ENCODE results near the gene RCC2.
A peak's percentile ranks its signal among the peaks of the same experiment; 100 is the strongest.
"Not testable (repeated sequence)": the region's sequence is repeated elsewhere in the genome, so short reads cannot be mapped to it uniquely, and the experiment has no call there.

RCC2 gene

DNA sequence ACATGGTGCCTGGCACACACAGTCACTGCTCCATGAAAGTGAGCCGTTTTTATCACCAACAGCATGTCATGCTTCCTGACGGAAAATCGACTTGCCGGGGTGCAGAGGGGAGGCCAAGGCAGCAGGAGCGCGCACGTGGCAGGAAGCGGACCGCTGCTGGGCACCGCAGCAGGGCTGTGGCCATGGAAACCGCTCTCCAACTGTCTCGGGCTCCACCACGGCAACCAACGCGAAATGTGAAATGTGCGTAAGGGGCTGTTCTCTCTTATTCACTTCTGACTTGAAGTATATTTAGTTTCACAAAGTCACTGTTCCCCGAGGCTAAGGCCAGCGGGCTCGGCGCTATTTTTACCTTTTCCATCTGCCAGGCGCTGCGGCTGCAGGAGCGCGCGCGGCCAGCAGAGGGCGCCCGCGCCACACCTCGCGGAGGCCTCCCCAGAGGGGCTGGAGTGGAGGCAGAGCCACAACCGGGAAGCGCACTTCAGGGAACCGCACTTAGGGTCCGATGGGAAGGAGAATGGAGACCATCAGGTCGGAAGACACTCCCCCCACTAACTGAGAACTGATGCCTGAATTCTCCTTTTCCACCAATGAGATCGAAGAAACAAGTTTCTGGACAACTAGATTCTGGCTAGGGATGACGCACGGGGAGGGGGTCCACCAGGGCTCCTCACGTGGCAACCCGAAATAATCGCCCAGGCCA is 19.7 kb downstream of the RCC2 start:
- DNase-seq (ENCODE audit: low read depth in 2 of 2), result peak; percentile 23 to 31

GRCh38 chr1:17416389-17416788 is 23.1 kb downstream of the RCC2 start:
- no peak for DNase-seq (ENCODE audit: low read depth in 2 of 2)

DNA sequence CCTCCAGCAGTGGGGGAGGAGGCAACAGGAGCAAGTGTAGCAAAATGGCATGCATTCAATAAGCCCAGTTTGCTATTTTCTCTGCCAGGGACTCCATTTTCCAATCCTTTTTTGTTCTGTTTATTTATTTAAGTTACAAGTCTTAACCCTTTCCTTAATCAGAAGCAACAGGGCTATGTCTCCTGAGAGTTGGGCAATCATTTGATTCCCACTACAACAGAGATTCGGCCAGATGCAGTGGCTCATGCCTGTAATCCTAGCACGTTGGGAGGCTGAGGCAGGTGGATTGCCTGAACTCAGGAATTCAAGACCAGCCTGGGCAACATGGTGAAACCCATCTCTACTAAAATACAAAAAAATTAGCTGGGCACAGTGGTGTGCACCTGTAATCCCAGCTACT is 25.5 kb downstream of the RCC2 start:
- DNase-seq (ENCODE audit: low read depth in 2 of 2), result no peak

DNA sequence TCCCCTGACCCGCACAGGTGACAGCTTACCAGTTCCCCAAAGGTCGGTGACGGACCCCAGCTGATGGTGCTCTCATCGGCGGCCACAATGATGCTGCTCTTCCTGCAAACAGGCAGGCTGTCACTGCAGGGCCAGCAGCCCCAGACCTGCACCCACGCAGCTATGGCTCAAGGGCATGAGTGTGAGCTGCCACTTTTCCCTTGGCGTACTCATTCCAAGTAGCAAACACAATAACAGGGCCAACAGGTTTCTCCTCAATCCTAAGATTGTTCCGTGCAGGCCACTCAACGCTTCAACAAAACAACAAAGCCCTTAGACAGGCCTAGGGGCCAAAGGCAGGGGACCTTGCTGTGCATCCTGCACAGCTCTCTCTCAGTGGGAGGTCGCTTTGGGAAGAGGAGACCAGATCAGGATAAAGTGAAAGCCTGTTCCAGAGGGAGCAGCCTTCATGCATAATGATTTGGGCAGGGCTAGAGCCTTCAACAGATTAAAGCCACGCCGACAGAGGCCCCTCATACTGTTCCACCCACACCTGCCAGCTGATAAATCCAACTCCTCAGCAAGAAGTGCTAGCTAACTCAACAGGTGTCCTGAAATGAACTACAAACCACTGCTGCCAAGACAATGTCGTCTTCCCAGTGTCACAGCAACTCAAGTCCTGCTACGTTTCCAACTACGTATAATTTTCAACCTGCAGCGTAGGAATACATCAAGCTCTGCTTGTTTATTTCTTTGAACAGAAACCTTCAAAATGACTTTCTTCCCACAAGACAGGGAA is 27.2 kb downstream of the RCC2 start:
- no peak for DNase-seq (ENCODE audit: low read depth in 2 of 2)

DNA sequence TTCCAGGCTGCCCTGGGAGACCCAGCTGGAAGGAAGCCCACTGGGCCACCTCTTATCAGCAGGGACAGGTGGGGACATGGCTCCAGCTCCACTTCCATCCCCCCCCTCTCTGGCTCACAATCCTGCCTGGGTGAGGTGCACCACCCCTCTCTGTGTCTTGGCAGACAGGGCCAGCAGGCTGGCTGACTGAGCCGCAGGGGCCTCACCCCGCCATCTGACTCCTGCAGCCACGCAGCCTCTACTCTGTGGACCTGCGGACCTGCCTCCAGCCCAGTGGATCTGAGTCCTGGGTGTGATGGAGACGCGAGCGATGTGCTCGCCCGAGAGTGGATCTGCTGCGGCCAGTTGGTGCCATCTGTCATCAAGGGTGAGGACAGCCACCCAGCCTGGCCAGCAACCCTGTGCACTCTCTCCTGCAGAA is 30.1 kb downstream of the RCC2 start:
- no peak for DNase-seq (ENCODE audit: low read depth in 2 of 2)

DNA sequence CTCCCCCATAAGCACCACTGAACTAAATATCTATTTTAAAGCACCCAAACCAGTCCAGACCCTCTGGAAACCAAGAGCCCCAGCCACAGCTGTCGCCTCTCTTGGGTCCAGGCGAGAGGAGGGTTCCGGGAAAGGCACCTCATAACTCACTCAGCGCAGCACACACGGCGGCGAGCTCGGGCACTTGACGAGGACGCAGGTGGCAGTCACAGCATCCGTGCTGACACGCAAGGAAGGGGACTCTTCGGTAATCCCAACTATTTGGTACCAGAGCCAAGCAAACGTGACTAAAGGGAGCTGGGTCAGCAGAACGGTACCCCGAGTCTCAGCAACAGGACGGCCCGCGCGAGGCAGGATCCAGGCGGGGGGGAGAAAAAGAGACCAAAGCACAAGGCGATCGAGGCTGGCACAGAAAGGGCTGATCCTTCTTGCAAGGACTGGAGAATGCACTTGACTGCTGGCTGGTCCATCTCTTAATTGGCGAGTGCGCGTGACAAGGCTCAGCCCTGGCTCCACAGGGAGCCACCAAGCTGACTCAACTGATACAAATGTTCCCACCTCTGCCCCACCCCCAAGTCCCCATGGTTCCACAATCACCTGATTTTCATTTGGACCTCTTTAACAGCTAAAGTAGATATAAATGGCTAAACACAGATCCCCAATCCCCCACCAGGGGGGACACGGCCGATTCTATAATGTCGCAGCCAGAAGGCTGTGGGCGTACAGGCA is 31.5 kb downstream of the RCC2 start:
- DNase-seq (ENCODE audit: low read depth in 2 of 2), result not testable (repeated sequence)

DNA sequence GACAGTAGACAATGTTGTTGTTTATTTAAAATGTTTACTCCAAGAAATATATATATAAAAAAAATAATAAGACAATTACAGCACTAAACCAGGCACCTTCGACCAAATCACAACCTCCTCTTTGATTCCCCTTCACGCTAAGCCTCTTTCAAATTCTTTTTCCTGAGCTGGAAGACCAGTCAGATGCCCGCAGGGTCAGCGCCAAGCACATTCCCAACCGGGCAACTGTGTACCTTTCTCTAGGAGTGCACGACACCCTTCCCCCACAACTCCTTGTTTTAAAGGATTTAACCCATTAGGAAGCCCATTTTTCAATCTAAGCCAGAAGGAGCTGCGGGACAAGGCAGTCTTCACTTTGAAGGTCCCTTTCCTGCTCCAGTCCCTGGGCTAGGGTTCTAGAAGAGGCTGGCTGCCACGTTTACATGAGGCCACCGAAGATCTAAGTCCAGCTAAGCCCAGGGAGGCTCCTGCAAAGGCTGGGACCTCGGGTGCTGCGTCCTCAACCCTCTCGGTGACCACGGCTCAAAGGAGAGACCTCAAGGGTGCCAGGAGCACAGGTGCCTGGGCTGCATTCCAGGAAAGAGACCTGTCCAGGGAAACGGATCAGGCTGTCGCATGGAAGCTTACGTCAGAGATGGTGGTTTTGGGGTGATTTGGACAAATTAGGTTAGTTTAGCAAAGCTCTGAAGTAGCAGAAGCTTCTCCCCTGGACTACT is 32.6 kb downstream of the RCC2 start:
- not testable (repeated sequence) for DNase-seq (ENCODE audit: low read depth in 2 of 2)

DNA sequence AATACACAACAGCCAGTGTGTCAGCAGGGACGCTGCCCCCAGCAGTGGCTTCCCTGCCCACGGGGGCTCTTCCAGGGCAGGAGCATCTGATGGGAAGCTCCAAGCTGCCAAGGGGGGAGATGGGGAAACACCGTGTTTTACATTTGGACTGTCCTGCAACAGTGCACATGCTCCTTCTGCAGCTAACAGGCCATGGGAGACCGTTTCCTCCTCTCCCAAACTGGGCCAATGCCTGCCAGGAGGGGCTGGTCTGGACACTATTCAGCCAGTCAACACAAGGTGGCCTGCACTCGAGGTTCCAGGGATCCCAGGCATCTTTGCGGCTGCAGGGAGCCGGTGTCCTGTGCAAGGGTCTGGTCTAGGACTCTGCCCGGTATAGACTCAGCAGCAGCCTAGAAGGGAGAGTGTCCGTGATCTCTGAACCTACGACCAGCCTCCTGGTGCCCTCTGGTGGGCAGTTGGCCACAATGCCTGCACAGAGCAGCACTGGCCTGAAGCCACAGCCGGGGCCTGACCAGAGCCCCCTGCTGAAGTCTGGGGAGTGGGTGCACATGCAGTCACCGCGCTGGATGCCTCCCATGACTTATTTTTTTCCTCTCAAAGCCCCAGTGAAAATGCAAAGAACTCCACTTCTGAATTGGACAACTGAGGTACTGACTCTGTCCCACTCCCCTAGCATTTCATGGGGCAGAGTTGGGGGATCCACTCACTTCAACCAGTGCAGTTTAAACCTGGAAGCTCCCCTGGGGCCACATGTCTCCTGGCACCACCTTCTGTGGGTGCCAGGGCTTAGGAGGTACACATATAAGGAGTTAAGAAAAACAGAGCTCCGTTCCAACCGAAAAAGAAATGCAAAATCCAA is 33.3 kb downstream of the RCC2 start:
- peak; percentile 2 to 7 for DNase-seq (ENCODE audit: low read depth in 2 of 2)

DNA sequence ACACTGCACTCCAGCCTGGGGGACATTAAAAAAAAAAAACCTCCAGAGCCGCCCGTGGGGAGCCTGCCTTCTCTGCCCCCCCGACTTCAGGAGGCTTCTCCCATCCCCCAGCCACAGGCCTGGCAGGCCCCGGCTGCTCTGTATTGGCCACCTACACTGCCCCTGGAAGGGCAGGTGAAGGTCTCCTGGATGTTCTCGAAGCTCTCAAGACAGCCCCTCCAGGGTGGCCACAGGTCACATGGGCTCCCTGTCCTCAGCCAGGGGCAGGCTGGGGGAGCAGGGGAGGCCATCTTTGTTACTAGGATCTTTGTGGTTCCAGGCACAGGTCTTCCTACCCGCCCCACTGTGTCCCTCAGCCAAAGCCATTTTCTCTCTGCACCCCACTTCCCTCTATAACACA is 34.7 kb downstream of the RCC2 start:
- DNase-seq (ENCODE audit: low read depth in 2 of 2), result no peak

DNA sequence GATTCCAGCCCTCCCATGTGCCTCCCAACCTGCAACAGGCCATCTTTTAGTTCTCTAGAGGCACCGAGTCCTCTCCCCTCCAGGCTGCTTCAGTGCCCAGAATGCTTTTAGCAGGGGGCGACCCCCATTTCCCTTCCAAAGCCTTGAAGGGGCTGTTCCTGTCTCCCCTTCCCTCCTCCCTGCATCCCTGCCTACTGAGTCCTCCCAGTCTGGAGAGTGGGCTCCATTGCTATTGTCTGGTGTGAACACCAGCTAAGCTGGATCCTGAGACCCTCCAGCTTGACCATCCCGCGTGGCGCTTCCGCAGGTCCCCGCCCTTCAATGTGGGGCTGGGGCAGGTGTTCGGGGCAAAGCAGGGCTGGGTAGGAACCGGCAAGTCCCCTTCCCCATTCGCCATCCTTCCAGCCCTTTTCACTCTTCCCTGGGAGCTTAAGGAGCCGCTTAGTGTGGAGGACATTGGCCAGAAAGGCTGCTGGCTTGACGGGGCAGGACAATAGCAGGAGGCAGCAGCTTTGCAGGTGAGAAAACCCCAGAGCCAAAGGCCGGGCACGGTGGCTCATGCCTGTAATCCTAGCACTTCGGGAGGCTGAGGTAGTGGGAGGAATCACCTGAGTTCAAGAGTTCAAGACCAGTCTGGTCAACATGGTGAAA is 35.3 kb downstream of the RCC2 start:
- DNase-seq (ENCODE audit: low read depth in 2 of 2), result no peak

GRCh38 chr1:17403081-17403480 is 36.4 kb downstream of the RCC2 start:
- no peak for DNase-seq (ENCODE audit: low read depth in 2 of 2)

GRCh38 chr1:17401841-17402240 is 37.6 kb downstream of the RCC2 start:
- DNase-seq (ENCODE audit: low read depth in 2 of 2), result no peak

DNA sequence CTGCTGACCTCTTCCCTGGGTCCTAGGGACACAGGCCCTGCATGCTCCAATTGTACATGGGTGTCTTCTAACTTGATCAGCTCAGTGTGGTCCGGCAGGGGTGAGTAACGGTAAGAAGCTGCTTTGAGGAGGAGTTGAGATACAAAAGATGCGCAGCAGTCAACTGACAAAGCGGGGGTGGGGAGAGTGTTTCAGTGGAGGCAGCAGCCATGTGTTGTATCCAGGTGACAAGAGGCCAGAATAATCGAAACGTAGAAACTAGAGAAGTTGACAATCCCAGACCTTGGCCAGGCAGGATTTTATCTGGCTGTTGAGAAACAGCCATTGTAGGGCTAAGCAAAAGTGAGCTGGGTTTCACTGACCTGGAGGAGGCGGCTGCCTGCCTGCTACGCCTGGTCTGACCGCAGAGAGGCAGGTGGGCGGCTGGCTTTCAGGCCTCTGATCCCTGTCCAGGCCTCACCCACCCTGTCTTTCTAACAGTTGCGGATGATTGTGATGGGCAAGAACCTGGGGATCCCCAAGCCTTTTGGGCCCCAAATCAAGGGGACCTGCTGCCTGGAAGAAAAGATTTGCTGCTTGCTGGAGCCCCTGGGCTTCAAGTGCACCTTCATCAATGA is 38.6 kb downstream of the RCC2 start:
- no peak for DNase-seq (ENCODE audit: low read depth in 2 of 2)

- DNase-seq (ENCODE audit: low read depth in 2 of 2), result no peak
Observed at GRCh38 chr1:17397910-17398695, 41.4 kb downstream of the RCC2 start.

GRCh38 chr1:17393230-17393629 is 46.2 kb downstream of the RCC2 start:
- no peak for DNase-seq (ENCODE audit: low read depth in 2 of 2)

DNA sequence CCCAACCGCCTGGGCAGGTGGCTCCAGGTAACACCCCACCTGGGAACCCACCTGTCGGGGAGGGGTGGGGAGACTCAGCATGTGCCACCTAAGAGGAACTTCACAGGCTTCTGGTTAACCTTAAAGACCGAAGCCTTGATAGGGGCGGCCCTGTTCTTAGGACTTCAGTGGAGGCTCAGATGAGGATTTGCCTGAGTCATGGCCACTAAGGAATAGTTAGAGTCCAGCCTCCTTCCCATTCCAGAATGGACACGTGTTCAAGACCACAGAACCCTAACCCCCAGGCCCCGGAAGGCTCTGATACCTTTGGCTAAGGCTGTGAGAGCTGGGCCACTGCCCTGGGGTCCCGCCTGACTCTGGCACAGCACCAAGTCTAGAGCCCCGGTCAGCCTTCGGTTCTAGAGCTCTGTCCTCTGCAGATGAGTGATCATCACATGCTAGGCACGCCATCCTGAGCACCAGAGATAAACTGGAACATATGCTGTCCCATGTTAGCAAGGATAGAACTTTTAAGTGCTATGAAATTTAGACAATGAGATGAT is 47.2 kb downstream of the RCC2 start:
- DNase-seq (ENCODE audit: low read depth in 2 of 2), result no peak

DNA sequence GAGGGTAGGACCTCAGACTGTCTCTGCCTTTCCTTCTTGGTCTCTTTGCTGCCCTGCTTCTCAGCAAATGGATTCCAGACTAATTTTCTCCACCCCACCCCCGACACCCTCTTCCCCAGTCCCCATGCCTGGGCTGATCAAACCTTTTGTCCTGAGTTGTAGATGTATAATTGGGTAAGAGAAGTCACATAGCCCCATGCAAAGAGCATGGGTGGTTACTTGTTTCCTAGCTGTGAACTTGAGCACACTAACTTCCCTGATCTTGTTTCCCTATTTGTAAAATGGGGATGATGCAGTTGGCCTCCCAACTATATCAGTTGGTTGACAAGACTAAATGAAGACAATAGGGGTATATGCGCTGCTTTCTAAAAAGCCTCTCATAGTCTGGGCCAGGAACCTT is 58.3 kb downstream of the RCC2 start:
- no peak for DNase-seq (ENCODE audit: low read depth in 2 of 2)

DNA sequence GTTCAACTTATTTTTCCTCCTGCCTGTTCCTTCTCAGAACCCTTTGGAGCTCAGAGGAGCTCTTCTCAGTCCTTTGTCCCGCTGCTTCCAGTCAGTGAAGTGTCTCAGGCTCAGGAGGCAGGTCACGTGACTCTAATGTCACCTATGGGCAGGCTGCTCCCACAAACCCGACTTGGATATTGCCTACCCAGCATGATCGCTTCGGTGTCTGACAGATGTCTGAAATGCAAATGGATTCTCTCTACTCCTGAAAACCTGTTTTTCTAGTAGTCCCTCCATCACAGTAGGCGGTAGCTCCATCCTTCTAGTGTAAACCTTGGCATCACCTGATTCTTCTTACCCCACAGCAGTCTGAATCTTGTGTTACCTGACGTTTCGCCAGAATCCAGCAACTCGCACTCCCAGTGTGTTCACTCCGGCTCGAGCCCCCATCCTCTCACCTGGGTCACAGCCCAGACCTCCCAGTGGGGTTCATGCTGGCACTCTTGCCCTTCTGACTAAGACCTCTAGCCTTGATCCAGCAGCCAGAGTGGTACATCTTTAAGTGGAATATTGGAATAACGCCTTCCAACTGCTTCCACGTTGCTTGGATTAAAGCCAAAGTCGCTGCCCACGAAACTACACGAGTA is 62.0 kb downstream of the RCC2 start:
- no peak for DNase-seq (ENCODE audit: low read depth in 2 of 2)

- no peak for DNase-seq (ENCODE audit: low read depth in 2 of 2)
Observed at GRCh38 chr1:17375651-17376050, 63.8 kb downstream of the RCC2 start.
